Right lobe of liver (tissue), 4 donors: ENCODE data around the gene SSBP3.

Experiments
- POLR2A ChIP-seq: fragments of 450-650 bp; IDR thresholded peaks from one replicate; pipeline ENCODE4 v1.6.1; 2017; ENCODE audit warnings: antibody characterized with exemption, mild to moderate bottlenecking
- TF ChIP-seq, protein P1 (sequence below), 4 donors: fragments of 200-600 bp in 3 of 4; fragments of 450-650 bp in 1 of 4; IDR thresholded peaks; one replicate each; pipeline versions ENCODE4 v1.5.1 to v1.8.0; 2016 to 2022; ENCODE audit warnings: antibody characterized with exemption in 4 of 4, mild to moderate bottlenecking in 2 of 4
- donor health status: DM: no; HTN: no; CAD: no.
- donor health status: DM: no; HTN: no; CAD: no.
- donor health status: DM: no; HTN: yes; CAD: no.

GRCh38 chr1:54399765-54400164 is 6.4 kb downstream of the SSBP3 start:
- TF ChIP-seq, protein P1, sequence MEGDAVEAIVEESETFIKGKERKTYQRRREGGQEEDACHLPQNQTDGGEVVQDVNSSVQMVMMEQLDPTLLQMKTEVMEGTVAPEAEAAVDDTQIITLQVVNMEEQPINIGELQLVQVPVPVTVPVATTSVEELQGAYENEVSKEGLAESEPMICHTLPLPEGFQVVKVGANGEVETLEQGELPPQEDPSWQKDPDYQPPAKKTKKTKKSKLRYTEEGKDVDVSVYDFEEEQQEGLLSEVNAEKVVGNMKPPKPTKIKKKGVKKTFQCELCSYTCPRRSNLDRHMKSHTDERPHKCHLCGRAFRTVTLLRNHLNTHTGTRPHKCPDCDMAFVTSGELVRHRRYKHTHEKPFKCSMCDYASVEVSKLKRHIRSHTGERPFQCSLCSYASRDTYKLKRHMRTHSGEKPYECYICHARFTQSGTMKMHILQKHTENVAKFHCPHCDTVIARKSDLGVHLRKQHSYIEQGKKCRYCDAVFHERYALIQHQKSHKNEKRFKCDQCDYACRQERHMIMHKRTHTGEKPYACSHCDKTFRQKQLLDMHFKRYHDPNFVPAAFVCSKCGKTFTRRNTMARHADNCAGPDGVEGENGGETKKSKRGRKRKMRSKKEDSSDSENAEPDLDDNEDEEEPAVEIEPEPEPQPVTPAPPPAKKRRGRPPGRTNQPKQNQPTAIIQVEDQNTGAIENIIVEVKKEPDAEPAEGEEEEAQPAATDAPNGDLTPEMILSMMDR (IDR thresholded peaks at IDR 0.05) = no peak
- TF ChIP-seq POLR2A = no peak
